IMR-90 (cell line): ENCODE measurements around the gene MRPL41. TPM values are rescaled to one million over a fixed set of nuclear protein-coding genes. Genes with fewer than 3 reads are reported as not detected.

ENCODE experiments used
- ATAC-seq: fragments of 200-7000 bp; cut with Tn5 transposase; 2 replicates; pipeline ENCODE4 v1.9.1; 2020; ENCODE audit warnings: low read depth, mild to moderate bottlenecking, moderate library complexity
- BruUV-seq: library from RNA; stranded (reverse); fragments of 400-500 nt; replicated peaks from 2 replicates; lab custom pipeline; 2021; lab: Mats Ljungman, UMichigan
- CTCF ChIA-PET: fragments of 300-600 bp; formaldehyde crosslinking; extraction: SDS; loops from one replicate; lab custom pipeline; 2021; ENCODE audit warnings: antibody characterized with exemption; lab: Yijun Ruan, JAX
- POLR2A ChIA-PET: fragments of 300-600 bp; sonication (Branson Sonifier 250); formaldehyde crosslinking; loops from one replicate; lab custom pipeline; 2022; ENCODE audit warnings: antibody characterized with exemption; ENCODE audit not compliant: unreplicated experiment; lab: Charles Lee
- DNase-seq: peaks from one replicate; pipeline ENCODE4 v3.0.0; 2013
- H2AFZ ChIP-seq: replicated peaks from 2 replicates; pipeline ENCODE3; 2013; ENCODE audit warnings: low read length, mild to moderate bottlenecking; ENCODE audit not compliant: poor library complexity
- H2AK5ac ChIP-seq: 2 replicates; pipeline ENCODE4 v1.6.1; 2013; ENCODE audit warnings: low read depth, low read length, inconsistent platforms
- H2AK9ac ChIP-seq: replicated peaks from 2 replicates; pipeline ENCODE3; 2013; ENCODE audit warnings: mild to moderate bottlenecking, low read depth, low read length, moderate library complexity; ENCODE audit not compliant: poor library complexity
- H2BK120ac ChIP-seq: 2 replicates; pipeline ENCODE4 v1.6.1; 2013; ENCODE audit warnings: low read depth, low read length, inconsistent platforms
- H2BK15ac ChIP-seq: 3 replicates; pipeline ENCODE4 v1.6.1; 2013; ENCODE audit warnings: low read depth, low read length, inconsistent platforms
- H2BK20ac ChIP-seq: 2 replicates; pipeline ENCODE4 v1.6.1; 2013; ENCODE audit warnings: low read depth, mild to moderate bottlenecking, inconsistent platforms, low read length, moderate library complexity
- H2BK5ac ChIP-seq: 2 replicates; pipeline ENCODE4 v1.6.1; 2013; ENCODE audit warnings: mild to moderate bottlenecking, low read depth, low read length, inconsistent platforms; ENCODE audit not compliant: poor library complexity, severe bottlenecking
- H3K14ac ChIP-seq: replicated peaks from 2 replicates; pipeline ENCODE4 v1.6.1; 2013; ENCODE audit warnings: low read depth, low read length, inconsistent platforms
- H3K18ac ChIP-seq: 2 replicates; pipeline ENCODE4 v1.6.1; 2013; ENCODE audit warnings: low read depth, low read length, control low read depth
- H3K23ac ChIP-seq: 2 replicates; pipeline ENCODE4 v1.6.1; 2013; ENCODE audit warnings: low read depth, low read length, inconsistent platforms
- H3K27ac ChIP-seq: 2 replicates; pipeline ENCODE4 v1.5.1; 2013; ENCODE audit warnings: mild to moderate bottlenecking, control low read depth, low read length; ENCODE audit not compliant: insufficient read depth
- H3K27me3 ChIP-seq: 2 replicates; pipeline ENCODE4 v1.6.1; 2013; ENCODE audit warnings: low read length; ENCODE audit not compliant: control insufficient read depth, insufficient read depth
- H3K36me3 ChIP-seq: 2 replicates; pipeline ENCODE4 v1.6.1; 2013; ENCODE audit warnings: low read length, mixed read lengths; ENCODE audit not compliant: control insufficient read depth, insufficient read depth
- H3K4ac ChIP-seq: 2 replicates; pipeline ENCODE4 v1.6.1; 2013; ENCODE audit warnings: low read depth, low read length, inconsistent platforms
- H3K4me1 ChIP-seq: 2 replicates; pipeline ENCODE4 v1.6.1; 2013; ENCODE audit warnings: low read length, mixed read lengths; ENCODE audit not compliant: control insufficient read depth, insufficient read depth
- H3K4me2 ChIP-seq: 2 replicates; pipeline ENCODE4 v1.6.1; 2013; ENCODE audit warnings: low read depth, mild to moderate bottlenecking, control low read depth, low read length, moderate library complexity
- H3K4me3 ChIP-seq: 2 replicates; pipeline ENCODE4 v1.5.1; 2013; ENCODE audit warnings: low read depth, mild to moderate bottlenecking, control low read depth, low read length, moderate library complexity; ENCODE audit not compliant: insufficient read depth
- H3K56ac ChIP-seq: 2 replicates; pipeline ENCODE4 v1.6.1; 2013; ENCODE audit warnings: low read length, inconsistent platforms; ENCODE audit not compliant: insufficient read depth; ENCODE audit errors: extremely low read depth
- H3K79me1 ChIP-seq, 2 experiments: 2 replicates each; pipeline ENCODE4 v1.6.1; 2013; ENCODE audit warnings: low read length in 2 of 2, inconsistent platforms in 1 of 2, low read depth in 1 of 2
- H3K9ac ChIP-seq: 2 replicates; pipeline ENCODE4 v1.6.1; 2013; ENCODE audit warnings: low read depth, low read length, control low read depth
- H3K9me1 ChIP-seq: 2 replicates; pipeline ENCODE4 v1.6.1; 2013; ENCODE audit warnings: low read length, inconsistent platforms; ENCODE audit not compliant: insufficient read depth
- H3K9me3 ChIP-seq: 2 replicates; pipeline ENCODE4 v1.6.1; 2013; ENCODE audit warnings: low read length; ENCODE audit not compliant: control insufficient read depth, insufficient read depth
- H4K20me1 ChIP-seq: 2 replicates; pipeline ENCODE4 v1.6.1; 2013; ENCODE audit warnings: low read length, inconsistent platforms; ENCODE audit not compliant: insufficient read depth
- H4K5ac ChIP-seq: 2 replicates; pipeline ENCODE4 v1.6.1; 2013; ENCODE audit warnings: mild to moderate bottlenecking, low read depth, low read length, control low read depth
- H4K8ac ChIP-seq, 2 experiments: 2 replicates each; pipeline ENCODE4 v1.6.1; 2013; ENCODE audit warnings: low read depth in 2 of 2, low read length in 2 of 2, control low read depth in 1 of 2, inconsistent platforms in 1 of 2
- H4K91ac ChIP-seq: 2 replicates; pipeline ENCODE4 v1.6.1; 2013; ENCODE audit warnings: low read depth, low read length, inconsistent platforms; ENCODE audit not compliant: insufficient read depth
- BHLHE40 ChIP-seq: fragments of 150-350 bp; IDR thresholded peaks from 2 replicates; pipeline ENCODE4 v1.6.1; 2016; ENCODE audit warnings: mild to moderate bottlenecking, low read depth, low read length
- CHD1 ChIP-seq: IDR thresholded peaks from 2 replicates; pipeline ENCODE4 v1.6.1; 2012; ENCODE audit warnings: low read depth, low read length, improper control_type of control experiment
- FOS ChIP-seq: fragments of 150-350 bp; IDR thresholded peaks from 2 replicates; pipeline ENCODE4 v1.6.1; 2016; ENCODE audit warnings: low read depth, low read length
- MXI1 ChIP-seq: IDR thresholded peaks from 2 replicates; pipeline ENCODE4 v1.6.1; 2012; ENCODE audit warnings: low read depth, mild to moderate bottlenecking, low read length, moderate library complexity, borderline replicate concordance
- POLR2A ChIP-seq: IDR thresholded peaks from 2 replicates; pipeline ENCODE4 v1.6.1; 2012; ENCODE audit warnings: mild to moderate bottlenecking, low read depth, low read length
- RFX5 ChIP-seq: IDR thresholded peaks from 2 replicates; pipeline ENCODE4 v1.8.0; 2012; ENCODE audit warnings: low read depth, mild to moderate bottlenecking, low read length, moderate library complexity
- SMC3 ChIP-seq: fragments of 150-350 bp; IDR thresholded peaks from 2 replicates; pipeline ENCODE4 v1.6.1; 2016; ENCODE audit warnings: low read depth, mild to moderate bottlenecking, antibody characterized with exemption, low read length, moderate library complexity
- WGBS, 2 experiments: methylation state at CpG; one replicate each; pipeline versions ENCODE4 v1.1.5 to v1.1.7; 2013; ENCODE audit warnings: missing lambda C conversion rate in 2 of 2; ENCODE audit not compliant: insufficient read length in 1 of 2; ENCODE audit errors: extremely low coverage in 2 of 2; 5-methylcytosine and 5-hydroxymethylcytosine counted together
- dilution Hi-C: fragments of 300-500 bp; cut with HindIII; formaldehyde crosslinking; loops from one replicate; pipeline ENCODE4 v1.14.3; 2018; ENCODE audit warnings: low sequenced_read_pairs; ENCODE audit not compliant: unreplicated experiment
- in situ Hi-C: fragments of 300-500 bp; cut with MboI; formaldehyde crosslinking; loops from 3 replicates; pipeline ENCODE4 v1.14.3; 2019; ENCODE audit warnings: low sequenced_read_pairs, inconsistent platforms, mixed read lengths
- intact Hi-C: fragments of 100-400 bp; cut with micrococcal nuclease; formaldehyde crosslinking; loops from 2 replicates; pipeline ENCODE4 v1.10.0; 2022
- polyA plus RNA-seq, 3 experiments: library from polyadenylated mRNA; depleted of rRNA; stranded (reverse); fragments of >200 nt; gene quantifications; 2 replicates each; pipeline ENCODE4 v1.2.3, GENCODE V29; 2012; ENCODE audit warnings: low replicate concordance in 1 of 3
- total RNA-seq: library from RNA; depleted of rRNA; stranded (reverse); fragments of >200 nt; gene quantifications from 2 replicates; pipeline ENCODE4 v1.2.3, GENCODE V29; 2012
- TF ChIP-seq, protein P1 (sequence below): fragments of 150-350 bp; IDR thresholded peaks from 2 replicates; pipeline ENCODE4 v1.6.1; 2017; ENCODE audit warnings: mild to moderate bottlenecking, antibody characterized with exemption, low read length, low read depth

The MRPL41 gene
- total and polyA plus RNA-seq, 2 of the 4 experiments (the other 2 are of a cell fraction) = 15.6 to 38.9 TPM

GRCh38 chr9:137542486-137542885 is 9.2 kb upstream of the MRPL41 start:
- no peak overlapping the region for H4K91ac ChIP-seq
- H3K4ac ChIP-seq = no peak overlapping the region
- no peak overlapping the region for H2AFZ ChIP-seq
- H2BK5ac ChIP-seq = no peak overlapping the region
- H4K20me1 ChIP-seq = no peaks in the 10 kb centered on the region
- H3K27ac ChIP-seq = no peak overlapping the region
- no peaks in the 10 kb centered on the region; the same call in 1 of the 2 replicates for H3K4me1 ChIP-seq
- POLR2A ChIA-PET = no interaction called here
- no peaks in the 10 kb centered on the region for H3K36me3 ChIP-seq
- H3K14ac ChIP-seq = no peak overlapping the region
- 84% methylated on average over 12 of the region's 20 CpGs; no CpG with 5 or more reads in 1 of the 2 experiments for WGBS, 2 experiments
- H3K9me1 ChIP-seq = no peaks in the 10 kb centered on the region
- H4K5ac ChIP-seq = no peak overlapping the region
- no peaks in the 10 kb centered on the region for H3K9me3 ChIP-seq
- dilution Hi-C loops = no loop called here
- no peak overlapping the region for H2BK120ac ChIP-seq
- no peak overlapping the region for H3K18ac ChIP-seq
- H2AK5ac ChIP-seq = no peak overlapping the region
- H2BK15ac ChIP-seq = no peak overlapping the region
- in situ Hi-C loops = no loop called here
- no peak overlapping the region for H4K8ac ChIP-seq
- no peak overlapping the region for H3K4me2 ChIP-seq
- CTCF ChIA-PET = no interaction called here
- H3K23ac ChIP-seq = no peak overlapping the region
- DNase-seq = no peak
- no peak overlapping the region for H3K56ac ChIP-seq
- H2AK9ac ChIP-seq = no peak overlapping the region
- H2BK20ac ChIP-seq = no peak overlapping the region
- no peak for ATAC-seq
- no peak overlapping the region for H3K9ac ChIP-seq
- H3K27me3 ChIP-seq = no peaks in the 10 kb centered on the region
- no TSS peak for BruUV-seq
- H3K4me3 ChIP-seq = no peak overlapping the region
- no peak for TF ChIP-seq SMC3
- no peak for TF ChIP-seq POLR2A
- no peak for TF ChIP-seq CHD1
- TF ChIP-seq RFX5 = no peak
- TF ChIP-seq, protein P1, sequence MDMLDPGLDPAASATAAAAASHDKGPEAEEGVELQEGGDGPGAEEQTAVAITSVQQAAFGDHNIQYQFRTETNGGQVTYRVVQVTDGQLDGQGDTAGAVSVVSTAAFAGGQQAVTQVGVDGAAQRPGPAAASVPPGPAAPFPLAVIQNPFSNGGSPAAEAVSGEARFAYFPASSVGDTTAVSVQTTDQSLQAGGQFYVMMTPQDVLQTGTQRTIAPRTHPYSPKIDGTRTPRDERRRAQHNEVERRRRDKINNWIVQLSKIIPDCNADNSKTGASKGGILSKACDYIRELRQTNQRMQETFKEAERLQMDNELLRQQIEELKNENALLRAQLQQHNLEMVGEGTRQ = no peak
- no peak for TF ChIP-seq BHLHE40
- no peak for TF ChIP-seq MXI1
- TF ChIP-seq FOS = no peak
- intact Hi-C loops = no loop called here
- H3K79me1 ChIP-seq = no peaks in the 10 kb centered on the region
